K562 (cell line): ENCODE measurements around the gene SLC7A5. TPM values are rescaled to one million over a fixed set of nuclear protein-coding genes. Genes with fewer than 3 reads are reported as not detected.

ENCODE experiments used
- ATAC-seq: fragments of 200-7000 bp; cut with Tn5 transposase; 3 replicates; pipeline ENCODE4 v1.9.1; 2020; ENCODE audit warnings: moderate library complexity
- BruUV-seq: library from RNA; stranded (reverse); fragments of 400-500 nt; replicated peaks from 2 replicates; lab custom pipeline; 2021; lab: Mats Ljungman, UMichigan
- CTCF ChIA-PET: fragments of 300-600 bp; formaldehyde crosslinking; extraction: SDS; loops from one replicate; lab custom pipeline; 2021; ENCODE audit warnings: low intra/inter-chr PET ratio; lab: Yijun Ruan, JAX
- POLR2A ChIA-PET: fragments of 300-600, 350-650 bp; sonication (Branson Sonifier 250); formaldehyde crosslinking; extraction: SDS; loops from one replicate; lab custom pipeline; 2021; ENCODE audit warnings: antibody characterized with exemption, inconsistent platforms; lab: Yijun Ruan, JAX
- DNase-seq, 4 experiments: peaks; one replicate each; pipeline versions ENCODE4 v3.0.0 to v3.0.0-alpha.2; 2011 to 2018; ENCODE audit warnings: low spot score in 3 of 4, mixed read lengths in 3 of 4; ENCODE audit errors: extremely low read depth in 1 of 4
- FAIRE-seq: peaks from 2 replicates; lab custom pipeline; 2011; peaks lifted over from hg19 to GRCh38; lab: Jason Lieb, UNC
- H2AFZ ChIP-seq: 2 replicates; pipeline ENCODE4 v1.6.0; 2011; ENCODE audit warnings: low read depth, low read length, control low read depth, inconsistent platforms
- H3K27ac ChIP-seq: fragments of 200-600 bp; 3 replicates; pipeline ENCODE4 v1.8.0; 2011; ENCODE audit warnings: low read depth, mild to moderate bottlenecking, control low read depth, inconsistent platforms, low read length, moderate library complexity, mixed read lengths; ENCODE audit errors: extremely low read depth
- H3K27me3 ChIP-seq, 2 experiments: fragments of 300-600 bp in 1 of 2; 2 replicates in 1 of 2; 3 replicates in 1 of 2; pipeline versions ENCODE4 v1.6.0 to v1.8.0; 2011; ENCODE audit warnings: inconsistent platforms in 2 of 2, low read length in 2 of 2, mild to moderate bottlenecking in 1 of 2, mixed read lengths in 1 of 2, moderate library complexity in 1 of 2; ENCODE audit not compliant: control insufficient read depth in 2 of 2, insufficient read depth in 2 of 2
- H3K36me3 ChIP-seq: fragments of 300-600 bp; 3 replicates; pipeline ENCODE4 v1.8.0; 2011; ENCODE audit warnings: mild to moderate bottlenecking, low read length, inconsistent platforms; ENCODE audit not compliant: control insufficient read depth, insufficient read depth
- H3K4me1 ChIP-seq, 2 experiments: fragments of 200-600 bp in 1 of 2; replicated peaks in 1 of 2; 2 replicates in 1 of 2; 3 replicates in 1 of 2; pipeline versions ENCODE4 v1.5.1 to v1.8.0; 2011; ENCODE audit warnings: inconsistent platforms in 2 of 2, low read length in 2 of 2, mild to moderate bottlenecking in 1 of 2, mixed read lengths in 1 of 2, moderate library complexity in 1 of 2; ENCODE audit not compliant: control insufficient read depth in 2 of 2, insufficient read depth in 2 of 2
- H3K4me2 ChIP-seq: 2 replicates; pipeline ENCODE4 v1.6.1; 2011; ENCODE audit warnings: low read length, control low read depth, inconsistent platforms, mixed read lengths; ENCODE audit not compliant: insufficient read depth
- H3K4me3 ChIP-seq: fragments of 200-600 bp; sonication (generic), shearing (Covaris generic); 2 replicates; pipeline ENCODE4 v1.5.1; 2016; ENCODE audit warnings: control low read depth, inconsistent platforms
- H3K79me2 ChIP-seq: fragments of 200-600 bp; 3 replicates; pipeline ENCODE4 v1.8.0; 2011; ENCODE audit warnings: low read length, inconsistent platforms; ENCODE audit not compliant: control insufficient read depth, insufficient read depth
- H3K9ac ChIP-seq, 2 experiments: 2 replicates each; pipeline versions ENCODE4 v1.6.0 to v1.6.1; 2011; ENCODE audit warnings: low read depth in 2 of 2, low read length in 2 of 2, control low read depth in 1 of 2, inconsistent platforms in 1 of 2, mild to moderate bottlenecking in 1 of 2, mixed read lengths in 1 of 2; ENCODE audit not compliant: insufficient read depth in 1 of 2
- H3K9me1 ChIP-seq: one replicate; pipeline ENCODE4 v1.6.0; 2011; ENCODE audit warnings: inconsistent platforms, mild to moderate bottlenecking, low read length, moderate library complexity; ENCODE audit not compliant: control insufficient read depth, insufficient read depth
- H3K9me3 ChIP-seq: replicated peaks from 2 replicates; pipeline ENCODE4 v1.5.1; 2011; ENCODE audit warnings: low read depth, low read length, inconsistent platforms; ENCODE audit not compliant: control insufficient read depth, insufficient read depth
- H4K20me1 ChIP-seq: replicated peaks from 2 replicates; pipeline ENCODE4 v1.6.1; 2011; ENCODE audit warnings: low read length, inconsistent platforms, mixed read lengths; ENCODE audit not compliant: control insufficient read depth, insufficient read depth
- GTF2F1 ChIP-seq: IDR thresholded peaks from 2 replicates; pipeline ENCODE4 v1.6.1; 2011; ENCODE audit warnings: low read depth, low read length, improper control_type of control experiment
- L3MBTL2 ChIP-seq: fragments of 450-650 bp; IDR thresholded peaks from 2 replicates; pipeline ENCODE4 v1.6.1; 2016; ENCODE audit warnings: mild to moderate bottlenecking, moderate library complexity
- WGBS: fragments of 100-300 bp; shearing (Covaris generic); methylation state at CpG from one replicate; pipeline ENCODE4 v1.1.6; 2016; ENCODE audit warnings: low coverage, mixed read lengths; ENCODE audit not compliant: insufficient coverage; ENCODE audit errors: missing lambda C conversion rate; 5-methylcytosine and 5-hydroxymethylcytosine counted together
- in situ Hi-C: fragments of 300-500 bp; cut with MboI; formaldehyde crosslinking; loops from 4 replicates; pipeline ENCODE4 v1.15.0; 2018; ENCODE audit warnings: inconsistent platforms, mixed read lengths
- intact Hi-C: fragments of 100-400 bp; cut with micrococcal nuclease; formaldehyde crosslinking; loops from 2 replicates; pipeline ENCODE4 v1.14.2; 2022
- polyA plus RNA-seq, 8 experiments: library from polyadenylated mRNA; depleted of rRNA in 4 of 8; stranded (reverse) in 5 of 8; unstranded in 3 of 8; fragments of >200 nt; fragmentation: Nextera tagmentation in 2 of 8; fragmentation: Illumina TruSeq in 1 of 8; extraction: Ambion mirVana in 2 of 8; extraction: Trizol in 1 of 8; gene quantifications; 2 replicates each; pipeline versions ENCODE4 v1.2.1 to v1.2.3, GENCODE V29; 2011 to 2014; ENCODE audit warnings: inconsistent platforms in 1 of 8, missing spikeins in 1 of 8
- total RNA-seq, 7 experiments: library from RNA; depleted of rRNA in 6 of 7; stranded (reverse); fragments of >200 nt in 6 of 7; fragmentation: Illumina TruSeq in 2 of 7; extraction: Trizol in 2 of 7; gene quantifications; 2 replicates each; pipeline versions ENCODE4 v1.2.1 to v1.2.3, GENCODE V29; 2011 to 2021; ENCODE audit warnings: low replicate concordance in 1 of 7
- TF ChIP-seq, protein P1 (sequence below): sonication (generic); formaldehyde crosslinking; IDR thresholded peaks from 2 replicates; pipeline ENCODE4 v1.8.0; 2023; ENCODE audit warnings: missing genetic modification reagents, mild to moderate bottlenecking, borderline replicate concordance

SLC7A5 gene
- total and polyA plus RNA-seq, 9 of the 15 experiments (the other 6 are each of a cell fraction or from before 2014, with no cell fraction given), result 1.9 to 220 (median 18.6) TPM

DNA sequence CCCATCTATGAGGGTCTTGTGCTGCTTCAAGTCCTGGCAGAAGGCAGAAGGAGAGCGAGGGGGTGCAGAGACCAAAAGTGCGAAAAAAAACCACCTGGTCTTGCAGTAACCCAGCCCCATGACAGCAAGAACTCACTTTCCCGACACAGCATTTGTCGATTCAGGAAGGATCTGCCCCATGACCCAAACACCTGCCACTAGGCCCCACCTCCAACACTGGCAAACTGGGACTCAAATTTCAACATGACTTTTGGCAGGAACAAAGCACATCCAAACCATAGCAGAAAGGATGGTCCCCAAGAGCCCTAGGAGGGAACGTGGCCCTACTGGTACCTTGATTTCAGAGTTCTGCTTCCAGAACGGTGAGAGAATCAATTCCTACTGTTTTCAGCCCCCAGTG lies 68.8 kb downstream of the SLC7A5 start:
- Histone ChIP-seq H3K4me3 (no peak overlapping the region), H3K4me2 (no peak overlapping the region), H3K79me2 (no peaks in the 10 kb centered on the region), H3K36me3 (no peaks in the 10 kb centered on the region), H3K9me1 (no peaks in the 10 kb centered on the region), H3K4me1 (peaks cover 0 to 9% of the 10 kb centered on the region in 2 experiments; a peak in 2 of 5 replicates), H3K9ac (no peak overlapping the region), H3K27me3 (peaks cover 0 to 15% of the 10 kb centered on the region in 2 experiments; a peak in 2 of 5 replicates), H3K9me3 (0 out of 2 replicates have a peak, but pooled peaks cover 2% of the 10 kb centered on the region), H3K27ac (no peak overlapping the region), H4K20me1 (no peaks in the 10 kb centered on the region), H2AFZ (no peak overlapping the region)
- intact Hi-C loops (no loop called here), in situ Hi-C loops (no loop called here)
- CTCF ChIA-PET, result no interaction called here
- FAIRE-seq (no peak), DNase-seq (no peak), ATAC-seq (no peak)
- no TSS peak for BruUV-seq
- no peak for TF ChIP-seq GTF2F1
- POLR2A ChIA-PET, result interaction anchor here (0.6 kb wide), 1 partner anchor 177 kb away, joined by 3 read pairs; no protein-coding TSS in a partner anchor
- 30% methylated on average over 6 of the region's 6 CpGs for WGBS

DNA sequence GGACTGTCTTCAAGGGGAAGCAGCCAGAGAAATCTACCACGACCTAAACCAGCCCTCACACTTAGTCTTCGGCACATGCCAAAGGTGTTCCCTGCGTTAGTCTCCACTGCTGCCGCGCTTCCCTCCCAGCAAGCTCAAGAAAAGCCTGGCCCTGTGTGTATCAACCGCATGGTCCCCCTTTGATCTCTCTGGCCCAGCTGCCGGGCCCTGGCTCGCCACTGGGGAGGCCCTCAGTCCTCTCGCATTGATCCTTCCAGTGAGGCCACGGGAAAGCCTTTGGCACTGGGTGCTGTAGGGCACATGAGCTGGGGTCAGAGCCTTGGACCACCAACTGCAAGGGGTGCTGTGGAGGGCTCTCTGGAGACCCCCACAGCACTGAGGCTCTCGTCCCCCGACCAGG lies 74.0 kb downstream of the SLC7A5 start:
- no TSS peak for BruUV-seq
- 28% methylated on average over 12 of the region's 12 CpGs for WGBS
- no peak overlapping the region for H3K4me2 ChIP-seq
- H4K20me1 ChIP-seq, result no peaks in the 10 kb centered on the region
- FAIRE-seq (no peak), ATAC-seq (peak; percentile 71), DNase-seq (no peak)
- H3K4me3 ChIP-seq, result no peak overlapping the region
- in situ Hi-C loops (no loop called here), intact Hi-C loops (no loop called here)
- no peaks in the 10 kb centered on the region for H3K36me3 ChIP-seq
- no peaks in the 10 kb centered on the region for H3K9me1 ChIP-seq
- ChIA-PET POLR2A (interaction anchor here (2.2 kb wide), 1 partner anchor 11 kb away, joined by 6 read pairs; no protein-coding TSS in a partner anchor), CTCF (no interaction called here)
- no peak overlapping the region for H3K9ac ChIP-seq
- 0 out of 2 replicates have a peak, but pooled peaks cover 2% of the 10 kb centered on the region for H3K9me3 ChIP-seq
- TF ChIP-seq, protein P1, sequence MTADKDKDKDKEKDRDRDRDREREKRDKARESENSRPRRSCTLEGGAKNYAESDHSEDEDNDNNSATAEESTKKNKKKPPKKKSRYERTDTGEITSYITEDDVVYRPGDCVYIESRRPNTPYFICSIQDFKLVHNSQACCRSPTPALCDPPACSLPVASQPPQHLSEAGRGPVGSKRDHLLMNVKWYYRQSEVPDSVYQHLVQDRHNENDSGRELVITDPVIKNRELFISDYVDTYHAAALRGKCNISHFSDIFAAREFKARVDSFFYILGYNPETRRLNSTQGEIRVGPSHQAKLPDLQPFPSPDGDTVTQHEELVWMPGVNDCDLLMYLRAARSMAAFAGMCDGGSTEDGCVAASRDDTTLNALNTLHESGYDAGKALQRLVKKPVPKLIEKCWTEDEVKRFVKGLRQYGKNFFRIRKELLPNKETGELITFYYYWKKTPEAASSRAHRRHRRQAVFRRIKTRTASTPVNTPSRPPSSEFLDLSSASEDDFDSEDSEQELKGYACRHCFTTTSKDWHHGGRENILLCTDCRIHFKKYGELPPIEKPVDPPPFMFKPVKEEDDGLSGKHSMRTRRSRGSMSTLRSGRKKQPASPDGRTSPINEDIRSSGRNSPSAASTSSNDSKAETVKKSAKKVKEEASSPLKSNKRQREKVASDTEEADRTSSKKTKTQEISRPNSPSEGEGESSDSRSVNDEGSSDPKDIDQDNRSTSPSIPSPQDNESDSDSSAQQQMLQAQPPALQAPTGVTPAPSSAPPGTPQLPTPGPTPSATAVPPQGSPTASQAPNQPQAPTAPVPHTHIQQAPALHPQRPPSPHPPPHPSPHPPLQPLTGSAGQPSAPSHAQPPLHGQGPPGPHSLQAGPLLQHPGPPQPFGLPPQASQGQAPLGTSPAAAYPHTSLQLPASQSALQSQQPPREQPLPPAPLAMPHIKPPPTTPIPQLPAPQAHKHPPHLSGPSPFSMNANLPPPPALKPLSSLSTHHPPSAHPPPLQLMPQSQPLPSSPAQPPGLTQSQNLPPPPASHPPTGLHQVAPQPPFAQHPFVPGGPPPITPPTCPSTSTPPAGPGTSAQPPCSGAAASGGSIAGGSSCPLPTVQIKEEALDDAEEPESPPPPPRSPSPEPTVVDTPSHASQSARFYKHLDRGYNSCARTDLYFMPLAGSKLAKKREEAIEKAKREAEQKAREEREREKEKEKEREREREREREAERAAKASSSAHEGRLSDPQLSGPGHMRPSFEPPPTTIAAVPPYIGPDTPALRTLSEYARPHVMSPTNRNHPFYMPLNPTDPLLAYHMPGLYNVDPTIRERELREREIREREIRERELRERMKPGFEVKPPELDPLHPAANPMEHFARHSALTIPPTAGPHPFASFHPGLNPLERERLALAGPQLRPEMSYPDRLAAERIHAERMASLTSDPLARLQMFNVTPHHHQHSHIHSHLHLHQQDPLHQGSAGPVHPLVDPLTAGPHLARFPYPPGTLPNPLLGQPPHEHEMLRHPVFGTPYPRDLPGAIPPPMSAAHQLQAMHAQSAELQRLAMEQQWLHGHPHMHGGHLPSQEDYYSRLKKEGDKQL (CRISPR knock-in tag), result no peak
- TF ChIP-seq L3MBTL2, result peak; percentile 29; the same call in 1 of the 2 replicates
- H3K27me3 ChIP-seq, result peaks cover 5 to 19% of the 10 kb centered on the region in 2 experiments; a peak in 3 of 5 replicates
- no peak overlapping the region for H3K27ac ChIP-seq
- H2AFZ ChIP-seq, result no peak overlapping the region
- H3K4me1 ChIP-seq, result peaks cover 0 to 8% of the 10 kb centered on the region in 2 experiments; a peak in 2 of 5 replicates
- no peaks in the 10 kb centered on the region for H3K79me2 ChIP-seq
